Endothelial cell (in vitro differentiated cells): ENCODE data around the gene MYCBP2. TPM values are rescaled to one million over a fixed set of nuclear protein-coding genes. Genes with fewer than 3 reads are reported as not detected.

Experiments
- DNase-seq: peaks from one replicate; pipeline ENCODE4 v3.0.0; 2021; ENCODE audit warnings: low spot score
- H3K27ac Mint-ChIP-seq: one replicate; pipeline ENCODE4 v1.8.0; 2021; ENCODE audit warnings: mixed read lengths, inconsistent platforms; ENCODE audit not compliant: unreplicated experiment
- H3K27me3 Mint-ChIP-seq: one replicate; pipeline ENCODE4 v1.8.0; 2021; ENCODE audit warnings: mild to moderate bottlenecking, moderate library complexity, mixed read lengths, inconsistent platforms; ENCODE audit not compliant: unreplicated experiment
- H3K36me3 Mint-ChIP-seq: one replicate; pipeline ENCODE4 v1.8.0; 2021; ENCODE audit warnings: mild to moderate bottlenecking, low read depth, mixed read lengths, inconsistent platforms; ENCODE audit not compliant: unreplicated experiment
- H3K4me1 Mint-ChIP-seq: one replicate; pipeline ENCODE4 v1.8.0; 2021; ENCODE audit warnings: mild to moderate bottlenecking, mixed read lengths, inconsistent platforms; ENCODE audit not compliant: unreplicated experiment
- H3K4me3 Mint-ChIP-seq: one replicate; pipeline ENCODE4 v1.8.0; 2021; ENCODE audit warnings: mild to moderate bottlenecking, mixed read lengths, inconsistent platforms; ENCODE audit not compliant: unreplicated experiment
- H3K9me3 Mint-ChIP-seq: one replicate; pipeline ENCODE4 v1.8.0; 2021; ENCODE audit warnings: mixed read lengths, inconsistent platforms; ENCODE audit not compliant: unreplicated experiment
- total RNA-seq: library from RNA; stranded (reverse); fragmentation: NEBNext Ultra II Directional; extraction: Animal tissue kit (Norgen Biotek cat#: 25700); gene quantifications from one replicate; pipeline ENCODE4 v1.2.1, GENCODE V29; 2021; ENCODE audit not compliant: unreplicated experiment
- TF ChIP-seq, protein P1 (sequence below): fragments of 200-600 bp; sonication (generic); IDR thresholded peaks from one replicate; pipeline ENCODE4 v1.5.0; 2021; ENCODE audit warnings: antibody characterized with exemption; ENCODE audit not compliant: unreplicated experiment

The MYCBP2 gene
- total RNA-seq, 1 donor from 2014 or later: 94.7 TPM

DNA sequence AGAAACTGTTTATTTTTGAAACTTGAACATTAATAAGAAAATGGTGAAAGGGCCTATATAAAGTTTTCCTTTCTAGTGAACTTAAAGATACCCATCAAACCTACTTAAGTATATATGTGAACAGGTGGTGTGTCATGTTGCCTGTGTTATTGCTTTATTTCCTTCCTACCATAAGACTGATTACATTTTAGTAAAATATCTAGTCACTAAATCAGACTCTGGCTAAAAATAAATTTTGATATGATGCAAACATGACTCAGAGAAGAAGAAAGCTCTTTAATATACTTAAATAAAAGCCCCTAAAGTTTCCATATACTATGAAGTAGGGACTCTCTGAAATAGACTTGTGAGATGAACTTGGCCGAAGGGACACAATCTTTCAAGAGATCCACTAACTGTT, 264.8 kb downstream of the MYCBP2 start:
- DNase-seq: no peak
- peaks cover 4% of the 10 kb centered on the region for H3K4me1 Mint-ChIP-seq
- TF ChIP-seq, protein P1, sequence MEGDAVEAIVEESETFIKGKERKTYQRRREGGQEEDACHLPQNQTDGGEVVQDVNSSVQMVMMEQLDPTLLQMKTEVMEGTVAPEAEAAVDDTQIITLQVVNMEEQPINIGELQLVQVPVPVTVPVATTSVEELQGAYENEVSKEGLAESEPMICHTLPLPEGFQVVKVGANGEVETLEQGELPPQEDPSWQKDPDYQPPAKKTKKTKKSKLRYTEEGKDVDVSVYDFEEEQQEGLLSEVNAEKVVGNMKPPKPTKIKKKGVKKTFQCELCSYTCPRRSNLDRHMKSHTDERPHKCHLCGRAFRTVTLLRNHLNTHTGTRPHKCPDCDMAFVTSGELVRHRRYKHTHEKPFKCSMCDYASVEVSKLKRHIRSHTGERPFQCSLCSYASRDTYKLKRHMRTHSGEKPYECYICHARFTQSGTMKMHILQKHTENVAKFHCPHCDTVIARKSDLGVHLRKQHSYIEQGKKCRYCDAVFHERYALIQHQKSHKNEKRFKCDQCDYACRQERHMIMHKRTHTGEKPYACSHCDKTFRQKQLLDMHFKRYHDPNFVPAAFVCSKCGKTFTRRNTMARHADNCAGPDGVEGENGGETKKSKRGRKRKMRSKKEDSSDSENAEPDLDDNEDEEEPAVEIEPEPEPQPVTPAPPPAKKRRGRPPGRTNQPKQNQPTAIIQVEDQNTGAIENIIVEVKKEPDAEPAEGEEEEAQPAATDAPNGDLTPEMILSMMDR: no peak
- no peak overlapping the region for H3K27ac Mint-ChIP-seq
- peaks cover 9% of the 10 kb centered on the region for H3K36me3 Mint-ChIP-seq
- H3K27me3 Mint-ChIP-seq: no peaks in the 10 kb centered on the region
- H3K9me3 Mint-ChIP-seq: no peaks in the 10 kb centered on the region
- no peak overlapping the region for H3K4me3 Mint-ChIP-seq

DNA sequence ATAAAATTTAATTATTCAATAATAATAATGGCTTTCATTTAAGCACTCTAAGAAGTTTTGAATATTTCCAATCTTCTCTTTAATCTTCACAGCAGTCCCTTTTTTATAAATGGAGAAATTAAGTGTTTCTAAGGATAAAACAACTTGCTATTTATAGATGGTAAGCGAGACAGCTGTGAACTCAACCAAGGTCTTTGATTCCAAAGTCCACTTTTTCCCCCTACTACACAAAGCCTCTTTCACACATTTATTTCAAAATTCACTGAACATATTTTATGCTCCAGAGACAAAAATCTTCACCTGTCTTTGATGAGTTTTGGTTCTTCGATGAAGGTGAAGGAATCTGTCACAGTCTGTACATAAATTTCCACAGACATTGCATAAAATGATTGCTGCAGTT, 265.5 kb downstream of the MYCBP2 start:
- H3K4me3 Mint-ChIP-seq: no peak overlapping the region
- no peaks in the 10 kb centered on the region for H3K9me3 Mint-ChIP-seq
- TF ChIP-seq, protein P1: no peak

DNA sequence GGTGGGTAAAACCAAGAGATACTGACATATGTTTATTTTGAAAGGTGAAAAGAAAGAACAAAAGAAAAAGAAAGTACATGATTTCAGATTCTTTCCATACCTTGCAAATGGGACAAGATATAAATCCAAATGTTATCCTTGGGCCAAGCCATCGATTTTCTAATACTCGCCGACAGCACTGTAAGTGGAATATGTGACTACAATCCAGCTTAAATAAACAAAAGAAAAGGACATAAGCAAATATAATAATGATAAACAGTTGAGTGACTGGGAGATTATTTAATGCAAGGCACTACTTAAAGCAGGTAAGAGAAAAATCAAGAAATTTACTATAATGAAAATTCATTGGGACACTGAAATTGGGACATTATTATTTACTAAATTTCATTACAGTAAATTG, 270.0 kb downstream of the MYCBP2 start:
- Mint-ChIP-seq H3K27ac (no peak overlapping the region), H3K36me3 (peaks cover 22% of the 10 kb centered on the region), H3K4me3 (no peak overlapping the region), H3K27me3 (no peaks in the 10 kb centered on the region), H3K4me1 (no peaks in the 10 kb centered on the region), H3K9me3 (no peaks in the 10 kb centered on the region)
- DNase-seq: no peak
- TF ChIP-seq, protein P1: no peak

More for the DNA sequence above, 265.5 kb downstream of the MYCBP2 start:
- Mint-ChIP-seq H3K4me1 (peaks cover 4% of the 10 kb centered on the region), H3K27me3 (no peaks in the 10 kb centered on the region), H3K36me3 (peaks cover 15% of the 10 kb centered on the region), H3K27ac (no peak overlapping the region)
- DNase-seq: no peak

DNA sequence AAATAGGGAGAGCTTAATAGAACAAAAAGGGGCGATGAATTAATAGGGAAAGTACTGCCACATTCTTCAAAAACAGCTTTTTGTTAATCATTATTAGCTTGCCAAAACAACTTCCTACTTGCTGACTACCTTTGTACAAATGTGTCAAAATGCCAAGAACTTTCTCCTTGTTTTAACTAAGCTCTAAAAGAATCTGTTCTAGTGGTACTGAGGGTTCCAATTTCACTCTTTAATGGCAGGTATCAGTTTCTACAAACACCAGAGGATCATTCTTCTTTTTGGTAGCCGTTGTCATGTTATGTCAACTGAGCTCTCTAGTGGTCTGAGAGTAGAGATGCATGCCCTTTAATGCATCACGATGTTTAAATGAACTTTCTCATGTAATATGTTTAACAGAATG, 270.5 kb downstream of the MYCBP2 start:
- Mint-ChIP-seq H3K36me3 (peaks cover 22% of the 10 kb centered on the region), H3K27ac (no peak overlapping the region), H3K27me3 (no peaks in the 10 kb centered on the region), H3K4me1 (no peaks in the 10 kb centered on the region), H3K9me3 (no peaks in the 10 kb centered on the region), H3K4me3 (no peak overlapping the region)
- TF ChIP-seq, protein P1: no peak
- DNase-seq: no peak

DNA sequence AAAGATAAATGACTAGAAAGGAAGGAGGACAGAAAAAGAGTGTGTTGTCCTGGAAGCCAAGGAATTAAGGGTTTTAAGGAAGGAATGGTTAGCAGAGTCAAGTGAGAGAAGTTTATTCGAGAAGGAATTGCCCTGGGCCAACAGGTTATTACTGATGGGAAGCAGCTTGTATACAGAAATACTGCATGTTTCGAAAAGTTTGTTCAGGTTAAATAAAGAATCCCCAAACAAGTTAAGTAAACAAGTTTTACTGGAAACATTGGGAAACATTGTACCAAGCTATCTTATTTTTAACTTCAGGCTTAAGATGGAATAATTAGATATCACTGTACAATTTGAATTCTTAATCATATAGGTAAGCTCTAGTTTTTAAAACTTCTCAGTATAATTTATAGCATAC, 271.7 kb downstream of the MYCBP2 start:
- no peaks in the 10 kb centered on the region for H3K4me1 Mint-ChIP-seq
- TF ChIP-seq, protein P1: no peak
- H3K36me3 Mint-ChIP-seq: peaks cover 31% of the 10 kb centered on the region
- DNase-seq: no peak
- peaks cover 2% of the 10 kb centered on the region for H3K27me3 Mint-ChIP-seq
- no peak overlapping the region for H3K4me3 Mint-ChIP-seq
- no peak overlapping the region for H3K27ac Mint-ChIP-seq
- H3K9me3 Mint-ChIP-seq: no peaks in the 10 kb centered on the region
